GM21786 (cell line): ENCODE measurements around the gene PLCB4.
"Not testable (repeated sequence)": the region's sequence is repeated elsewhere in the genome, so short reads cannot be mapped to it uniquely, and the experiment has no call there.

Experiments used
- ATAC-seq: cut with Tn5 transposase; IDR thresholded peaks from one replicate; pipeline ENCODE4 v1.9.1; 2021; ENCODE audit not compliant: unreplicated experiment

The PLCB4 gene

DNA sequence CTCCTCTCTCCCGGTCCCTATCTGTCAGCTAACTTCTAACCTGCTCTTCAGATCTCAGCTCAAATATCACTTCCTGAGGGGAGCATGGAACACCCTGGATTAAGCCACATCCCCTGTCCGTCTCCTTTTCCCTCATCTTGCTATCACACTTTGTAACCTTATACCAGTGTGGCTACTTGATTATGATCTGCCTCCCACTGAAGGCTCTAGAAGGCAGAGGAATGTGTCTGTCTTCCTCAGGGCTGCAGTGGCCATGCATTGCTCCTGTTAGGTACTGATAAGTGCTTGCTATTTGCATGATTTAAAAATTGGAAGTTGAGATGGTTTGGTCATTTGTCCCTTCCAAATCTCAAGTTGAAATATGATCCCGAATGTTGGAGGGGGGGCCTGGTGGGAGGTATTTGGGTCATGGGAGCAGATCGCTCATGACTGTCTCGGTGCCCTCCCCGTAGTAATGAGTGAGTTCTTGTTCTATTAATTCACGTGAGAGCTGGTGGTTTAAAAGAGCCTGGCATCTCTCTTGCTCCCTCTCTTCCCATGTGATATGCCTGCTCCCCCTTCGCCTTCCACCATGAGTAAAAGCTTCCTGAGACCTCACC, 71.4 kb downstream of the PLCB4 start:
- no peak for ATAC-seq

DNA sequence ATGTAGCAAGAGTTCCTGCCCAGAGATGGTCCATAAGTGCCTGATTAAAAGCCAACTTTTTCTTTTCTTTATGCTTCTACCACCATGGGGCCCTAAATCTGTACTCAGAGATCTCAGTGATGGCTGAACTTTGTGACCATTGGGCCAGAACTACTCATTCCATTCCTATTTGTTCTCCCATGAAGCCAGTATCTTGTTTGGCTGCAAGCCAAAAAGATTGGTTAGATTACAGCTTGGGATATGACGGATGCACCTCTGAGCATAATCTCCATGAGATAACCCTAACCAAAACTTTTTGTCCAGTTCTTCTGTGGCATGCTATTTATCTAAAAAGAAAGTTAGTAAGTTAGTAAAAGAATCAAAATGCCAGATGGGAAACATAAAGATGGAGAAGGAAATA, 72.2 kb downstream of the PLCB4 start:
- ATAC-seq: no peak

DNA sequence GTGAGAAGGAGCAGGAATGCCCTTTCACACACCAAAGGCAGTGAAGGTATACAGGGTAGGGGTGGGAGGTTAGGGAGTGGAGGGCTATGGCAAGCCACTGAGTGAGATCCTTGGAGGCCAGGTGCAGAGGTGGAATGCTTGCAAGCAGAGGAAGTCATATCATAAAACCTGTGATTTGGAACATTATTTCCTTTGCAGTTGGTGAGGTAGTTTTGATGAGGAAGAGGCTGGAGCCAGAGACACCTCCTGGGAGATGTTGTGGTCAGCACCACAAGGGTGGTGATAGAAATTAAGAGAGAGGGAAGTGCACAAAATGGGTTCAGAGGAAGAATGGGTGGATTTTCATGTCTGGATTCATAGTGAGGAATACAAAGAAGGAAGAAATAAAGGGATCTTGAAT, 73.0 kb downstream of the PLCB4 start:
- no peak for ATAC-seq

DNA sequence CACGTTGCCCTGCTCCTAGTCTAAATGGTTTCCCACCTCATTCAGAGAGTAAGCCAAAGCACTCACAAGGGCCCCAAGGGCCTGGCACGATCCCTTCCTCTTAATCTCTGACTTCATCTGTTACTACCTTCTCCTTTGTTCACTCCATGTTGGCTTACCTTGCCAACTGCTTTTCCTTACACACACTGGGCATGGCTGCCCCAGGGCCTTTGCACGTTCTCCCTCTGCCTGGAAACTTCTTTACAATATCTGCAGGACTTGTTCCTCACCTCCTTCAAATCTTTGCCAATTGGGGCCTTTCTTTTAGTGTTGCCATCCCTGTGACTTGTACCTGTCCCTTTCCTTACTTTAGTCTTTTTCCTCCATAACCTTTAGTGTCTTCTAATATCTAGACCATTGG, 73.9 kb downstream of the PLCB4 start:
- ATAC-seq: no peak

DNA sequence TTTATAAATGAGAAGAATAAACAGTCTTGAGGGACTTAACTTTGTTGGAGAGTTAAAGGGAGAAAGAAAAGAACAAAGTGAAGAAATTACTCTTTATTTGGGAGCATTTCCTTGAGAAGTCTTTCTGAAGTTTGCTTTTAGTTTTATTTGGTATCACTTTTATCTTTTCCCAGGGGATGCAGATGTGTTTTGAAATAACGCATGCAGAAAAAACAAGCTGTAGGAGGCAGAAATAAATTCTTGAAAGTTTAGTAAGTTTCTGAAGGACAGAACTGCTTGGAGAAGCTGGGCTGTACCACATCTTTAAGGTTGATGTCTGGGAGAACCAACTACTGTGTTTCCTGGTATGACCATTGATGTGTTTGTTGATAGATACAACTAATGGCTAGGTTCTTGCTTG, 75.0 kb downstream of the PLCB4 start:
- no peak for ATAC-seq

DNA sequence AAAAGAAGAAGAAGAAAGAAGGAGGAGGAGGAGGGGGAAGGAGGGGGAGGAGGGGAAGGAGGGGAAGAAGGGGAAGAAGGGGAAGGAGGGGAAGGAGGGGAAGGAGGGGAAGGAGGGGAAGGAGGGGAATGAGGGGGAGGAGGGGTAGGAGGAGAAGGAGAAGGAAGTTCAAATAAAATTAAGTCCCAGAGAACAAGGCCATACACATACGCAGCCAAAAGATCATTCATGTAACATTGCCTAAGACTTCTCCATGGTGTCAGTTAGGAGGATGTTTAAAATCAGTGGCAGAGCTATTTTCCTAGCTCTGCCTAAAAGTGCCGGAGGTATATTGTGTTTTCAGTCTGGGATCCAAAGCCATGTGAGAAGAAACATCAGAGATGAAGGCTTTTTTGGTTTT, 75.8 kb downstream of the PLCB4 start:
- no peak for ATAC-seq

DNA sequence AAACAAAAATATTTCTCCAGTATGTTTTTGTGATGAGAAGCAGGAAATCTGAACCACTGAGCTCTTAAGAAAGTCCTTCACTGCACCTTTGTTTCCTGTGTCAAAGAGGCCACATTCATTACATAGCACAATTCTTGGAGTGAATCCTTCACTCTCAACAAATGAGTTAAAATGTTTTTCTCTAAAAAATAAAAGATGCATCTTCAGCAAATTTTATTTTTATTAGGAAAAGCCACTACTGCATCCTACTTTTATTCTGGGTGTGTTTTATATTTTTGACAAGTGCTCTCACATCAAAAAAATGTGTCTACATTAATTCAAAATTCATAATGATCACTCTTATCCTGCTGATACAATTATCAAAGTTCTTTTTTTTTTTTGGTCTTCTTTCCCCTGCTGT, 76.3 kb downstream of the PLCB4 start:
- no peak for ATAC-seq

DNA sequence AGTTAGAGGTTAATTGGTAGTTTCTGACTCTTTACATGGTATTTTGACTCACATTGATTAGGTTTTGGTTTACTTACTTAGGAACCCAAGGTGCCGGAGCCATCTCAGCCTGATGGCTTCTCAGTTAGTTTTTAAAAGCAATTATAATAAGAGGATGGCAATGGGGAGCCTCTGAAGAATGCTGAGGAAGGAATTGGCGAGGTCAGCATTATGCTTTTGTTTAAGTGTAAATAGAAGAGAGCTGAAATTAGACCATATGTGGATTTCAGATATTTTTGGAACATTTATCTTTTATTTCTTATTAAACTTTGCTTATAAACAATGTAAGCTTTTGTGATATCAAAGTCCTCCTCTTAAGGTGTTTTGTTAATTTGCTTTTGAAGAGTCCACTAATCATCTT, 77.8 kb downstream of the PLCB4 start:
- no peak for ATAC-seq

DNA sequence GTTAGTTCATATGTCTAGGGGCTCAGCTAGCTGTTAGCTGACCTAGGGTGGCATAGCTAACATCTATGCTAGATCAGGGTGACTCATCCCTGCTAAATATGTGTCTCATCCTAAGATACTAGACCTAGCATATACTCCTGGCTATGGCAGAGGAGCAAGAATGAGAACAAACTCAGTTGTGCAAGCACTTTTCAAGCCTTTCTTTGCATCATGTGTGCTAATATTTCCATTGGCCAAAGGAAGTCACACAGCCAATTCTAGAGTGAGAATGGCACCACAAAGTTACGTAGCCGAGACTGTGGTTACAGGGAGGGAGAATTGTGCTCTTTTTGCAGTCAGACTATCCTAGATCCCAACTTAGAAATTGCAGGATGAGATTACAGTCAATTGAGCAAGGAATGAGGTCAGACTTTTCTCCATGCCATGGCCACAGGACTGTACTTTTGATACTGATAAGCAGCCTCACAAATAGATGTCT, 78.7 kb downstream of the PLCB4 start:
- ATAC-seq: no peak

DNA sequence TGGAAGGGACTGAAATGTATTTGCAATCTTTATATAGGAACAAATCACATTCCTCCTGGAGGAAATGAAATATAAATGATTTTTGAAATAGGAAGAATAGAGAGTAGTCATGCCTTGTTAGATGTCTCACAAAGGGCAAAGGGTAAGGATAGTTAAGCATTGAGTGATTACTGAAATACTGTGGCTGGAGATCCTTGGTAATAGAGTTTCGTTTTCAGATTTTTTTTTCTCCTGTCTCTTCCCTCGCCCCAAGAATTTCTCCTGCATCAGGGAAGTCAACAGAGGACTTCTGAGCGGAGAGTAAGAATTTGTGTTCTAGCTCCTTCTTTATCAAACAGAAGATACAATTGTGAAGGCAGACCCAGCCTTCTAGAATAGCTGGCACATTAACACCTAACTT, 79.4 kb downstream of the PLCB4 start:
- no peak for ATAC-seq

DNA sequence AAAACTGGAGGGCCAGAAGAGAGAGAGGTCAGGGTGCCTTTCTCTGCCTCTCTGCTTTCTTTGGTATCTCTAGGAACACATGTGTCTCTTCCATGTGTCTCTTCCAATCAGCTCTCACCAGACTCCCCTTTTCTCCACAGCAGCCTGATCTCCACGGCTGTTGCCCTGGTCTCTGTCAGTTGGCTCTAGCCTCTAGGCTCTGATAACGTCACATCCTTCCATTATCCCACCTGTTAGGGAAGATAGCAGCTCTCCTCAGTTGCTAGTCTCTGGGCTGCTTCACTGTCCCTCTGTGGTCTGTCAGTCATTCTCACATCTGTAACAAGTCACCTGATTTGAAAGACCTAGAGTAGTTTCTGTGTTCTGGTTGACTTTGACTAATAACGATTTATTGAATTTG, 80.2 kb downstream of the PLCB4 start:
- ATAC-seq: no peak

DNA sequence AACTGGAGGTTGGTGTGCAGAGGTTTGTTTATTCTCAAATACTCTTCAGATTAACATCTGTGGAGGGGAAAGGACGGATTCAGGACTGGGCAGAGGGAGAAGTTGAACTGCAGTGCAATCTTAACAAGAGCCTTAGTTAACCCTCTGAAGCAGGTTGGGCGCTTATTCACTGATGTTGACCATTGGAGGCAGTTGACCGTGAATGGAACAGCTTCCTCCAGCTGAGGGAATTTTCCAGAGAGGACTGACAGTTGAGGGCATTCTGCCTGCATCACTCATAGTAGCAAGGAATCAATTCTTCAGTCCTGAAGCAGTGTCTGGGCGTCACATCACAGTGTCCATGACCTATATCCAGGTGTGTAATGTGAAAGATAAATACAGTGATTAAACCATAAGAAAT, 80.9 kb downstream of the PLCB4 start:
- ATAC-seq: no peak

DNA sequence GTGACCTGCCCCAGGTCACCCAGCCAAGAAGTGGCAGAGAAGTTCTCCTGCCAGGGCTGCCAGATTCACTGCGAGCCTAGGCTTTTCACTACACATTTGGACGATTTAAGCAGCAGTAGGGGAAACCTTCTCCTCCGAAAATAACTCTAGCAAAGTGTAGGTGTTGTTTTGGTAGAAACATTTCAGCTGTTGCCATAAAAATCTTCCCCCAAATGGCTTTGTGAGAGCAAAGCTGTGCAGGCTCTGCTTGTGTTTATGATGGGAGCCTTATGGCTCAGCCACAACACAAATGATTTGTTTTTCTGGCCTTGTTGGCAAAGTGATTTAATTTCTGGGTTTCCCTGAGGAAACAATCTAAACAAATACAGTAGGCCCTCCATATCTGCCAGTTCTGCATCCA, 81.8 kb downstream of the PLCB4 start:
- ATAC-seq: no peak

DNA sequence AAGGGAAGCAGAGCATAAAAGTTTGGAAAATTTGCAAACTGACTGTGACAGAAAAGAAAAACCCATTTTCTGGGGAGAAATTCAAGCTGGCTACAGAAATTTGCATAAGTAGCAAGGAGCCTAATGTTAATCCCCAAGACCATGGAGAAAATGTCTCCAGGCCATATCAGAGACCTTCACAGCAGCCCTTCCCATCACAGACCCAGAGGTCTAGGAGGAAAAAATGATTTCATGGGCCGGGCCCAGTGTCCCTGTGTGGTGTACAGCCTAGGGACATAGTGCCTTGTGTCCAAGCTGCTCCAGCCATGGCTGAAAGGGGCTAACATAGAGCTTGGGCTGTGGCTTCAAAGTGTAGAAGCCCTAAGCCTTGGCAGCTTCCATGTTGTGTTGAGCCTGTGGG, 83.3 kb downstream of the PLCB4 start:
- not testable (repeated sequence) for ATAC-seq

DNA sequence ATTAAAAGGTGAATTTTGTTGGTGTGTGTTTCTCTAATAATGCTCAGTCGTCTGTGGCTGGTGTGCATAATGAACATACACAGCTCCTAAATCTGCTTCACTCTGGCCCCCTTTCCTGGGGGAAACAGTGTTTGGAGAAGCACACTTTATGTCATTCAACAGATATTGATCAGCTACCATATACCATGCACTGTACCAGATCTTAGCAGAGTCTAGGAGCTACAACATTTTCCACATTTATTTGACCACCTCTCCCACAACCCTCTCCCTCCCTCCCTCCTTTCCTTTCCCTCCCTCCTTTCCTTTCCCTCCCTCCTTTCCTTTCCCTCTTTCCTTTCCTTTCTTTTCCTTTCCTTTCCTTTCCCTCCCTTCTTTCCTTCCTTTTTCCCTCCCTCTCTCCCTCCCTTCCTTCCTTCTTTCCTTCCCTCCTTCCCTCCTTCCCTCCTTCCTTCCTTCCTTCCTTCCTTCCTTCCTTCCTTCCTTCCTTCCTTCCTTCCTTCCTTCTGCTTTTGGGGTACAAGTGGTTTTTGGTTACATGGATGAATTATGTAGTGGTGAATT, 85.7 kb downstream of the PLCB4 start:
- ATAC-seq: no peak

DNA sequence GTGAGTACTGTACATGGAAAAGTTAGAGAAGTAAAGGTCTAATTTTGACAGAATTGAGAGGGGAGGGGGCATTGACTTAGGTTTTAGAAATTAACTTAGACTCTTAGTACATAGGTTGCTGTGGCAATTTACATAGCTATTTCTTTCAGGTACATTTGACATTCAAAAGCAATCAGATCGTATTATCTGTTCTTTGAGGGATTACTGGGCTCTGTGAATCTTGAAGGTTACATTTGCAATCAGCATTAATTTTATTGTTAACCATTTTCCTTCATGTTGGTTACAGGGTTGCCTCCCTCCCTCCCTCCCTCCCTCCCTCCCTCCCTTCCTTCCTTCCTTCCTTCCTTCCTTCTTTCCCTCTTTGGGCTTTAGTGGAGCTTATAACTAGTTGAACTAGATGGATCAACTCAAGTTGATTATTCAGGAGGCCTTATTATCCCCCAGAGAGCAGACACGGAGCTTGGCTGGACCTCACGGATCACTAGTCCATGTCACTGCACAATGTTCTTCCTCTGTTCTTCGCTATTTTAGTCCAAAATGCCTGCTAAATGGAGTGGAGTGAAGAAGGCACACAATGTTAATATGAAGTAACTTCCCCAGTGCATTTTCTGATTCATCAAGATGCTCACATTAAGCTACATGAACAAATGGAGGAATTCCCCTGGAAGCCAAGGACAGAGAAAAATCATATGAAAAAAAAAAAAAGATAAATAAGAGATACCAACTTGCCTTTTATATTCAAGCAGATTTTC, 87.8 kb downstream of the PLCB4 start:
- ATAC-seq: no peak

DNA sequence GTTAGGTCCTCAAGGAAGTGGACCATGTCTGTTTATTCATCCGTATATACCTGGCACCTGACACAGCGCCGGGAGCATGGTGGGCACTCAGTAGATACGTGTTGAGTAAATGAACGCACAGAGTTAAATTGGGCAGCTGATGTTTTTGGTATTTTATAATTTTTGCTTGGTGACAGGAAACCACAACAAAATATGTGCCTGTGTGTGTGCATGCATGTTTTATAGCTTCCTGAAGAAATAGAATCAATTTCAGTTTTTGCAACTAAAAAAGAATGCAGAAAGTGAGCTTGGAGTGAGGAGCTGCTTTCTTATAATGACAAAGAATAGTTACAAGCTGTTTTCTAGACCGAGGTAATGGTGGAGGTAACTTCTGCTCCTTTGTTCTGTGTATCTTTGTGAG, 91.4 kb downstream of the PLCB4 start:
- no peak for ATAC-seq

DNA sequence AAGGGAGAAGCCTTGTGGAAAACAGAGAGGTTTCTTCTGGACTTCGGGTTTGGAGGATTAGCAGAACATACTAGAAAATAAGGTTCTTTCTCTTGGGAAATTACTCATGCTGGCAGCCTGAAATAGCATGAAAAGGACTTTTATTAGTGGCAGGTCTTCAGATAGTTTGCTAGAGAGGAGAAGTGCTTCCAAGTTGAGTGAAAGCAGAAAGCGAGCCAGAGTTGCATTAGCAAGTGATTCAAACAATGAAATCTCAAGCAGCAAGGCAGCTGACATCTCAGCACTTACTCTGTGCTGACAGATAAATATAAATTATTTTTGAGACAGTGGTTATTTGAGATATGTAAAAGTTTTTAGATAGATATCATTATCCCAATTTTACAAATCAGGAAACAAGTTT, 91.9 kb downstream of the PLCB4 start:
- no peak for ATAC-seq

DNA sequence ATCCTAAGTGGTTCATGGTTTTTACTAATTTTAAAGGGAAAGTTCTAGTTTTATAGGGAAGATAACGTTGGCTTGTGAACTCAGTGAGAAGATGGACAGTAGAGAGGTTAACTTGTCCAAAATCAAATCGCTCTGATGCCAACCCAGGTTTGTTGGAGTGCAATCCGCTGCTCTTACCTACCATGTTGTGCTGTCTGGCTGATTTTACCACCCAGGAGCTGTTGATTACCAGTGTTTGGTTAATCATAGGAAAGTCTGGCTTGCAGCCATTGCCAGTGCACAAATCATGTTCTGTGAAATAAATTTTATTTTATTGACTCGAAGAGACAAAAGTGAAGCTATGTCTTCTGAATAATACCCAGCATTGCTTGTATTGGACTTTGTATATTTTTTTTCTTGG, 92.4 kb downstream of the PLCB4 start:
- ATAC-seq: no peak

DNA sequence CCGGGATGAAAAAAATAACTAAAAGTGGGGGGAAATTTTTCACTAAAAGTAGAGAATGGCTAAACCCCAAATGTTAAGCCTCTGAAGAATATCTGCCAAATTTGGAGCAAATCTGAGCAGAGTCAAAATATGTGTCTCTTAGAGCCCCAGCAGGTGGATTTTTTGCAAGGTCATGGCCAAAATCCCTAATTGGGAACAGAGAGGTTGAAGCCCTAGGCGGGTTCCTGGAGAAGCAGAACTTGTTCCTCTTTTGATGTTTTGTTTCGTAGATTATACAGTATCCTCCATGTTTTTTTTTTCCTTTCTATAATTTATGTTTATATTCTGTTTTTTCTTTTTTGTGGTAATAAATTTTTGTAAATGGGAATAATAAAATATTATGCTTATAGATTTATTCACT, 94.4 kb downstream of the PLCB4 start:
- no peak for ATAC-seq

DNA sequence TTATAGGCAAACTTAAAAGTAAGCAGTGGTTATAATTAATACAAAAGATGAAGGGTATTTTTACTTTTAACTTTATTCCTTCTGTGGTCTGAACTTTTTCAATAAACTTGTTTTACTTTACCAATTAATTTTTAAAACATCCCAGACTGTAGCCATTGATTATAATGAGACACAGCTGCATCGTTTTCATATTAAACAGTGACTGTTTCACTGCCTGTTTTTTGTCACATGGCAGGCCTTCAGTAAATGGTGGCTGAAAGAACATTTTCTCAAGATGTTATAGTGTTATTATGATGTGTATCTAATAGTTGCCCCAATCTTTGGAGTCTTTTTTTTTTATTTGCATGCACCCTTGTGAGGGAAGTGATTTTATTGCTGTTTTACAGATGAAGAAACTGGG, 95.1 kb downstream of the PLCB4 start:
- ATAC-seq: no peak

DNA sequence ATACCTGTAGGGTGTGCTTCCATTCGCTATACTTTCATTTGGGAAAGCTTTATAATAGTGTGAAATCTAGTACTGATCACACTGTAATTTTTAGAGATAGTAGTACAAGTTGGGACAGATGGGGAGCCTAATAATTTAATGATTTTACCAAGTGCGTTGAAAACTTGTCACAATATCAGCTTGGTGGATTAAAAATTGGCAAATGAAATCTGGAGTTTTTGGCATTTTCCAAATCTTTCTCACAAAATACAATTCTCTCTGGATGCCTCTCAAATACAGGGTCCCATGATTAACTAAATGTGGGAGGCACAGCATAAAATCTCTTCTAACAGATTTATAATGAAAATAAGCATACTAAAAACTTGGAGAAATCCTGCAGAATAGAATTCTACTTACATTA, 96.4 kb downstream of the PLCB4 start:
- no peak for ATAC-seq
